AG09319 (cell line): ENCODE measurements around the gene ACSS1.

Experiments used
- DNase-seq: peaks from one replicate; pipeline ENCODE4 v3.0.0-alpha.2; 2010; ENCODE audit warnings: low read depth; ENCODE audit errors: extremely low read depth
- TF ChIP-seq, protein P1 (sequence below): IDR thresholded peaks from 2 replicates; pipeline ENCODE4 v1.5.1; 2011; ENCODE audit warnings: low read depth, mild to moderate bottlenecking, inconsistent platforms, low read length, moderate library complexity

ACSS1 gene

DNA sequence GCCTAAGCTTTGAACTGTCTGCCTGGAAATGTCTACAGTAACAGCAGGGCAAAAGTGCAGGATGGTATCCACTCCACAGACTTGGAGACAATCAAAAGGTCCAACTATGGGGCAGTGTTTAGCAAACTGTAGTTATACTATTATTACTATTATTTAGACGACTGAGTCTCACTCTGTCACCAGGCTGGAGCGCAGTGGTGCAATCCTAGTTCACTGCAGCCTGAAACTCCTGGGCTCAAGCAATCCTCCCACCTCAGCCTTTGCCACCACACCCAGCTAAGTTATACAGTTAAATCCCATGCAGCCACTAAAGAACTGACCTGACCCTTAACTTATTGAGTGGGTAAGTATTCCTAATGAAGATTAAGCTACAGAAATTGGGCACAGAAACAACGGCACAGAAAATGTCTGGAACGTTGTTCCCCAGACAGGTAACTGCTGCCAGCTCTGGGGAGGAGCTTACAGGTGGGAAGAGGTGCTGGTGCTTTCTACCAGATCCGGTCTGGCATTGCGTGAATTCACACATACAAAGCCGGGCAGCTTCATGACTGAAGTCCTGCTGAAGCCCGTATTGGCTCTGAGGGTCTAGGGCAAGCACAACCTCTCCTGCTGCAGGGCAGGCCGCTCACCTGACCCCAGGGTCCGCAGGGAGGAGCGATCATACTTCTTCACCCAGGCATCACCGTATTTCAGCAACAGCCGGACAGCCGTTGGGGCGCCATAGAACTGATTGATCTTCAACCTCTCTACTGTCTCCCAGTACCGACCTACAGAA lies 38.4 kb downstream of the ACSS1 start:
- DNase-seq: no peak
- TF ChIP-seq, protein P1, sequence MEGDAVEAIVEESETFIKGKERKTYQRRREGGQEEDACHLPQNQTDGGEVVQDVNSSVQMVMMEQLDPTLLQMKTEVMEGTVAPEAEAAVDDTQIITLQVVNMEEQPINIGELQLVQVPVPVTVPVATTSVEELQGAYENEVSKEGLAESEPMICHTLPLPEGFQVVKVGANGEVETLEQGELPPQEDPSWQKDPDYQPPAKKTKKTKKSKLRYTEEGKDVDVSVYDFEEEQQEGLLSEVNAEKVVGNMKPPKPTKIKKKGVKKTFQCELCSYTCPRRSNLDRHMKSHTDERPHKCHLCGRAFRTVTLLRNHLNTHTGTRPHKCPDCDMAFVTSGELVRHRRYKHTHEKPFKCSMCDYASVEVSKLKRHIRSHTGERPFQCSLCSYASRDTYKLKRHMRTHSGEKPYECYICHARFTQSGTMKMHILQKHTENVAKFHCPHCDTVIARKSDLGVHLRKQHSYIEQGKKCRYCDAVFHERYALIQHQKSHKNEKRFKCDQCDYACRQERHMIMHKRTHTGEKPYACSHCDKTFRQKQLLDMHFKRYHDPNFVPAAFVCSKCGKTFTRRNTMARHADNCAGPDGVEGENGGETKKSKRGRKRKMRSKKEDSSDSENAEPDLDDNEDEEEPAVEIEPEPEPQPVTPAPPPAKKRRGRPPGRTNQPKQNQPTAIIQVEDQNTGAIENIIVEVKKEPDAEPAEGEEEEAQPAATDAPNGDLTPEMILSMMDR: no peak

DNA sequence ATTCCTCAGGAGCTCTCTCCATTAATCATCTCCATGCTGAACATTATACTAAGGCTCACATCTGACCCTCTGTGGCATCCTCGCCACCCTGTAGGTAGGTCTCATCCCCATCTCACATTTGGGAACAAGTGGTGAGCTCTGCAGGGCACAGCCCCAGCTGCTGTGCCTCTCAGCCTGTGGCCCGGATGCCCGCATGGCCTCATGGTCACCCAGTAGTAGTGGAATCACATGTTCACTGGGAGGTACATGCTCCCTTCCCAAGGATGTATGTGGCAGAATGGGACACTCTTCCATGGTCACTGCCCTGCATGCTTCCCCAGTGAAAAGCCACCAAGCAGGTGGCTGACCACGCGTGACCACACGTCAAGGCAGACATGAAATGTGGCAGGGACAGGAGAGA lies 39.1 kb downstream of the ACSS1 start:
- TF ChIP-seq, protein P1: no peak

GRCh38 chr20:25018425-25018824 lies 39.5 kb downstream of the ACSS1 start:
- TF ChIP-seq, protein P1: no peak
- DNase-seq: no peak

More for the DNA sequence above, 39.1 kb downstream of the ACSS1 start:
- no peak for DNase-seq

DNA sequence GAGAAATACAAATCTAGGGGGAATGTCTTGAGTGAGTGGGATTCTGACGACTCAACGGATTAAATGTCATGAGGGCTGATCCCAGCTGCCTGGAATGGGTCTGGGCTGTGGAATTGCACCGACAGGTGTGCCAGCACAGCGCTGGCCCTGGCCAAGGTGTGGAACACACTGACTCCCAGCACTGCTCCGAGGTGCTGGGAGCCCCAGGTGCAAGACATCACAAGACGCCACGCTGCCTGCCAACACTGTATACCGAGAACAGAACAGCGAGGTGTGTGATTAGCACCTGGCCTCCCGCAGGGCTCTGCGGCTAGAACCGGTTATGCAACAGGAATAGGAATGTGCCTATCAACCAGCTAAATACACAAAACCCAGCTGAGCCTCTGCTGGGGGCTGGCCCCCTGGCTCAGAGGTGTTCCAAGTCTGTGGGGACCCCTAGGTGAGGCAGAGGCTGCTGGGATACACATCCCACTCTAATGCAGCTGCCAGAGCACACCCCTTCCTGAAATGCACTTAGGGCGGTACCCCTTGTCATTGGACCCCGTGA lies 40.6 kb downstream of the ACSS1 start:
- DNase-seq: no peak
- TF ChIP-seq, protein P1: no peak

DNA sequence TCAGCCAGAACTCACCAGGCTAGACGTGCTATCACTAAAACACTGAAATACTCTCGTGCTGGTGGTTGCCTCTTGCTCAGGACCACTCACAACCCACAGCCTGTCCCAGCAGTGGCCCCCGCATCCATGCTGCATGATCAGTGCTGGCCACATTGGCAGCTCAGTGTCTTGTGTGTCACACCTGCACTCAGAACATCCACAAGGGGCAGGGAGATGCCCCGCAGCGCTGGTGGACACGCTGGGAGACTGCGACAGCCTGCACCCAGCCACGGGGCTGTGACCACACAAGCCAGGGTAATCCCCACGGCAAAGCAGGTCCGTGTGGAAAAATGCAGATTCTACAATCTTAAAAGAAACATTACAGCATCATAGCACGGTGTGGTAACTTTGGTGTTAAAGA lies 41.5 kb downstream of the ACSS1 start:
- TF ChIP-seq, protein P1: no peak

DNA sequence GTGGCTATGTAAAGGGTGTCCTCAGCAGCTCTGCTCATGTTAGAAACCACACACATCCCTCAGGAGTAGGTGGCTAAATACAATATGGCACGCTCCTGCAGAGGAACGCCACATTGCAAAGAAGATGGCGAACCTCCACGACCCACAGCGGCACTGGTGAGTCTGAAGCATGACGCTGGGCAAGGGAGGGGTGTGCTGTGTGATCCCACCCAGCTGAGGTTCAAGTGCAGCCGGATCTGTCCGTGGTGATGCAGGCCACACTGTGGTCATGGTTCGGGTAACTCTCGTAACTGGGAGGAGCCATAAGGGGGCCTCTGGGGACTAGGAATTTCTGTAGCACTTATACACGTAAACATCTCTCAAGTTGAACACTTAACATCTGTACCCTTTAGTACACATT lies 42.0 kb downstream of the ACSS1 start:
- TF ChIP-seq, protein P1: no peak
- no peak for DNase-seq

More for the DNA sequence above, 41.5 kb downstream of the ACSS1 start:
- no peak for DNase-seq

- DNase-seq: no peak
- TF ChIP-seq, protein P1: no peak
Measured at GRCh38 chr20:25014816-25015215, 43.1 kb downstream of the ACSS1 start.
